HFFc6 (cell line): Measurements from ENCODE around the gene LGALS3. TPM values are rescaled to one million over a fixed set of nuclear protein-coding genes. Genes with fewer than 3 reads are reported as not detected.
"Not testable (repeated sequence)": the region's sequence is repeated elsewhere in the genome, so short reads cannot be mapped to it uniquely, and the experiment has no call there.

Experiments used
- DNase-seq: peaks from one replicate; pipeline ENCODE4 v3.0.0-alpha.2; 2018
- H3K27ac Mint-ChIP-seq: 2 replicates; pipeline ENCODE4 v1.8.0; 2020; ENCODE audit warnings: mild to moderate bottlenecking, mixed read lengths
- H3K27me3 Mint-ChIP-seq: 2 replicates; pipeline ENCODE4 v1.8.0; 2021; ENCODE audit warnings: mild to moderate bottlenecking, moderate library complexity, mixed read lengths; ENCODE audit not compliant: insufficient read depth
- H3K36me3 Mint-ChIP-seq: 2 replicates; pipeline ENCODE4 v1.8.0; 2021; ENCODE audit warnings: low read depth, mixed read lengths
- H3K4me1 Mint-ChIP-seq: 2 replicates; pipeline ENCODE4 v1.8.0; 2020; ENCODE audit warnings: low read depth, mixed read lengths
- H3K4me3 Mint-ChIP-seq: 2 replicates; pipeline ENCODE4 v1.8.0; 2020; ENCODE audit warnings: mild to moderate bottlenecking, moderate library complexity, mixed read lengths
- H3K9me3 Mint-ChIP-seq: 2 replicates; pipeline ENCODE4 v1.8.0; 2020; ENCODE audit warnings: mild to moderate bottlenecking, mixed read lengths
- CTCF ChIP-seq: fragments of 200-600 bp; sonication (generic); IDR thresholded peaks from 2 replicates; pipeline ENCODE4 v1.5.0; 2021; ENCODE audit warnings: antibody characterized with exemption, mild to moderate bottlenecking
- long read RNA-seq: library from polyadenylated mRNA; unstranded; transcript quantifications from one replicate; pipeline ENCODE4 v2.0.0, GENCODE V29; 2019
- total RNA-seq, 6 experiments: library from RNA; stranded (reverse); fragmentation: NEBNext Ultra II Directional; extraction: Animal tissue kit (Norgen Biotek cat#: 25700); gene quantifications; 2 replicates in 1 of 6; 3 replicates in 5 of 6; pipeline ENCODE4 v1.2.3, GENCODE V29; 2021

Gene LGALS3
- 10 to 100 TPM; 70.1 to 83.0 (median 74.7) TPM for total RNA-seq
- long read RNA-seq, transcript LGALS3-201 (6 exons, 1,146 nt): major isoform, 135 of 155 reads
- long read RNA-seq, transcript LGALS3-207 (4 exons, 1,734 nt): minor isoform, 6 of 155 reads
- long read RNA-seq, partial matches to known transcripts: 8 of 155 reads
- long read RNA-seq, other reads (novel, unspliced or antisense): 5 of 155 reads

GRCh38 chr14:55129086-55129427 is at the start of gene LGALS3:
Gene LGALS3 (plus strand): TSS chr14:55129252. CDS start chr14:55137374, 8,122 bp downstream.
- no peaks in the 10 kb centered on the region for H3K9me3 Mint-ChIP-seq
- peak within 1 kb of the TSS; percentile 88 for H3K27ac Mint-ChIP-seq
- peaks cover 64% of the 10 kb centered on the region for H3K4me1 Mint-ChIP-seq
- H3K4me3 Mint-ChIP-seq: peak within 1 kb of the TSS; percentile 93
- peaks cover 3% of the 10 kb centered on the region; the same call in 1 of the 2 replicates for H3K27me3 Mint-ChIP-seq
- no peak for TF ChIP-seq CTCF
- no peaks in the 10 kb centered on the region; the same call in 1 of the 2 replicates for H3K36me3 Mint-ChIP-seq
- peak; percentile 36 for DNase-seq

DNA sequence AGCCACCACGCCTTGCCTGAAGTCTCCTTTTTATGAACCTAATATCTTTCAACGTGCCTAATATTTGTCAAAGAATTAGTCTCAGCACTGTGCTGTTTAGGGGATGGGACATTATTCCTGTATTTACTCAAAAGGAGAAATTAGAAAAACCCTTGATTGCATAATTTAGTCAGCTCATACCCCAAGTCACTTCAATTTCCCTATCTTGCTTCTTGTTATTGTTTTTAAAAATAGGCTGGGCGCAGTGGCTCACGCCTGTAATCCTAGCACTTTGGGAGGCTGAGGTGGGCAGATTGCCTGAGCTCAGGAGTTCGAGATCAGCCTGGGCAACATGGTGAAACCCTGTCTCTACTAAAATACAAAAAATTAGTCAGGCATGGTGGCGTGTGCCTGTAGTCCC is 49.1 kb upstream of the LGALS3 start:
- H3K4me1 Mint-ChIP-seq: peaks cover 13% of the 10 kb centered on the region

DNA sequence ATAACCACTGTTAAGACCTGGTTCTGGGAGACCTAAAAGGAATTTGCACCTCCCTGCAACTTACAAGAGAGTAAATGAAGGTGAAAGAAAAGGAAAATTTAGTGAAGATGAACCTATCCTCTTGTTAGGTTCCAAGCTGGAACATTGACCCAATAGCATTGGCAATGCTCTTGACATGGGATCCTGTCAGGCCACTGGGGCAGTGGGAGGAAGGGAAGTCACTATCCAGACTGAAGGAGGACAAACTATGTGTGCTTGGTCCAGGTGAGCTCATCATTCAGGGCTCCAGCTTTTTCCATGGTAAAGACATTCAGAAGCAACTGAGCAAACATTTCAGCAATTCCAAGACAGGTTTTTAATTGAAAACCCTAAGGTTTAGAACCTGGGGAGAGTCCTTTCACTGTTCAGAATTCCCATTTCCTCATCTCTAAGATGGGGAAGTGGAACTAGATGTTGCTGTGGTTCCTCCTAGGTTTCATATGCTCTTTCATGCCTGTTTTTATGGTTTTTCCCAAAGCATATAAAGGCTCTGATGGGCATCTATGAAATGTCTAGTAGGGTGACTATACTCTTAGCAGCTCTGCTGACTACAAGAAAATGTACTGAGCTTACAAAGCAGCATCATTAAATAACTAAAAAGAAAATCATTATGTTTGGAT is 44.5 kb upstream of the LGALS3 start:
- no peak for TF ChIP-seq CTCF
- Mint-ChIP-seq H3K36me3 (no peaks in the 10 kb centered on the region), H3K4me3 (no peak overlapping the region), H3K27me3 (peaks cover 7% of the 10 kb centered on the region), H3K27ac (no peak overlapping the region), H3K4me1 (peaks cover 4% of the 10 kb centered on the region; the same call in 1 of the 2 replicates), H3K9me3 (no peaks in the 10 kb centered on the region)
- no peak for DNase-seq

More for the DNA sequence above, 49.1 kb upstream of the LGALS3 start:
- not testable (repeated sequence) for H3K27ac Mint-ChIP-seq, DNase-seq, H3K9me3 Mint-ChIP-seq, H3K27me3 Mint-ChIP-seq, H3K36me3 Mint-ChIP-seq, H3K4me3 Mint-ChIP-seq

- Mint-ChIP-seq H3K27me3 (peaks cover 7% of the 10 kb centered on the region), H3K27ac (no peak overlapping the region), H3K4me1 (peaks cover 5% of the 10 kb centered on the region; the same call in 1 of the 2 replicates), H3K4me3 (no peak overlapping the region), H3K36me3 (no peaks in the 10 kb centered on the region), H3K9me3 (no peaks in the 10 kb centered on the region)
- no peak for TF ChIP-seq CTCF
- no peak for DNase-seq
Measured at GRCh38 chr14:55085060-55085660, 43.9 kb upstream of the LGALS3 start.

- H3K4me1 Mint-ChIP-seq: peaks cover 9% of the 10 kb centered on the region
- no peak for DNase-seq
- H3K9me3 Mint-ChIP-seq: no peaks in the 10 kb centered on the region
- peaks cover 7% of the 10 kb centered on the region for H3K27me3 Mint-ChIP-seq
- H3K4me3 Mint-ChIP-seq: no peak overlapping the region
- TF ChIP-seq CTCF: no peak
- no peaks in the 10 kb centered on the region for H3K36me3 Mint-ChIP-seq
- H3K27ac Mint-ChIP-seq: no peak overlapping the region
Measured at GRCh38 chr14:55086938-55087337, 42.1 kb upstream of the LGALS3 start.

DNA sequence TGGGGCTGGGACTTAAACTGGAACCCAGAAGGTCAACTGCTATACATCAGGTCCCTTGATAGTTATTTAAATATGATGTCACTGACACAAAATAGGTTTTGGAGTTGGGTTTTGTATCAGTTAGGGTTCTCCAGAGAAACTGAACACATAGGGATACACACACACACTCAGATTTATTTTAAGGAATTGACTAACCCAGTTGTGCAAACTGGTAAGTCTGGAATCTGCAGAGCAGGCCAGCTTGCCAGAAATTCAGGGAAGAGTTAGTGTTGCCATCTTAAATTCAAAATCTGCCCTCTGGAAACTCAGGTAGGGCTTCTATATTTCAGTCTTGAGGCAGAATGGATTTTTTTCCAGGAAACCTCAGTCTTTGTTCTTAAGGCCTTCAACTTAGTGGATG is 40.7 kb upstream of the LGALS3 start:
- no peak for DNase-seq
- Mint-ChIP-seq H3K4me1 (peaks cover 21% of the 10 kb centered on the region), H3K36me3 (no peaks in the 10 kb centered on the region), H3K4me3 (no peak overlapping the region), H3K9me3 (no peaks in the 10 kb centered on the region), H3K27me3 (peaks cover 7% of the 10 kb centered on the region), H3K27ac (no peak overlapping the region)
- TF ChIP-seq CTCF: no peak
